ENCODE measurements around the gene CADM3. TPM values are rescaled to one million over a fixed set of nuclear protein-coding genes. Genes with fewer than 3 reads are reported as not detected.

The CADM3 gene
- total RNA-seq, 1 experiment from 2014 or later, result not detected

DNA sequence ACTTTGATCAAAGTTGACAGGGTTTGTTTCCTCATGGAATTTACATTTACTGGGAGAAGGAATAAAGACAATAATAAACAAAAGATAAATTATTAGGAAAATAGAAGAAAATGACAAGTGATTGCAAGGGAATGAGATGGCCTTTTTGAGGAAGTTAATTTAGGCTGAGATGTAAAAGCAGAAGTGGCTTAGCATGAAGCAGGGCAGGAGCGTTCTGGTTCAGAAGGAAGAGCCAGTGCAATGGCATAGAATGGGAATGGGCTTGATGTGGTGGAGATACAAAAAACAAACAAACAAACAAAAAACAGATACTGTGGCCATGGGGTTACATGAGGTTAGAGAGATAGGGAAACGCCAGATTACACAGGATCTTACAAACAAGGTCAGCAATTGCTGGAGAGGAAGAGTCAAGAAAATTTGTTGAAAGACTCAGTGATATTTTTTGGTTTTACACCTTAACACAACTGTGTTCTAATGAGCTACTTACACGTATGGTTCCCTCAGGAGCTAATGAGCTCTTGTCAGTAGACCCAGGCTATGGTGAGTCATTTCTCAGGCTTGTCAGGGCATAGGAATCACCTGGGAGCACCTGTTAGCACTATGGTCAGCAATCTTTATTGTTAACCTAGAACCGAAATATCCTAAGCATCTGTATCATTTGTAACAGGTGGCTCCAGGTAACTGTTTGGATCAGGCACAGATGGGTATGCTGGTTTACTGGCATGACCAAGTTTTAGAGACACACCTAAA, 8.7 kb upstream of the CADM3 start:
- no peaks in the 10 kb centered on the region for H3K36me3 ChIP-seq
- peaks cover 3% of the 10 kb centered on the region; the same call in 1 of the 2 replicates for H3K4me1 ChIP-seq
- no peaks in the 10 kb centered on the region for H3K9me3 ChIP-seq (replicated peaks)
- H3K27ac ChIP-seq, result no peak overlapping the region
- no peak overlapping the region for H3K4me3 ChIP-seq
- DNase-seq, result no peak
- no peaks in the 10 kb centered on the region for H3K27me3 ChIP-seq

GRCh38 chr1:159163614-159164228, 7.7 kb upstream of the CADM3 start:
- H3K4me1 ChIP-seq, result peaks cover 3% of the 10 kb centered on the region; the same call in 1 of the 2 replicates
- H3K36me3 ChIP-seq, result no peaks in the 10 kb centered on the region
- no peak overlapping the region for H3K4me3 ChIP-seq
- no peaks in the 10 kb centered on the region for H3K27me3 ChIP-seq
- DNase-seq, result peak; percentile 25 to 53
- no peak overlapping the region for H3K27ac ChIP-seq
- H3K9me3 ChIP-seq (replicated peaks), result no peaks in the 10 kb centered on the region

GRCh38 chr1:159168043-159168442, 3.4 kb upstream of the CADM3 start:
- Histone ChIP-seq H3K4me3 (no peak overlapping the region), H3K36me3 (no peaks in the 10 kb centered on the region), H3K27me3 (no peaks in the 10 kb centered on the region), H3K9me3 (replicated peaks) (no peaks in the 10 kb centered on the region), H3K27ac (no peak overlapping the region), H3K4me1 (no peaks in the 10 kb centered on the region)
- no peak for DNase-seq

DNA sequence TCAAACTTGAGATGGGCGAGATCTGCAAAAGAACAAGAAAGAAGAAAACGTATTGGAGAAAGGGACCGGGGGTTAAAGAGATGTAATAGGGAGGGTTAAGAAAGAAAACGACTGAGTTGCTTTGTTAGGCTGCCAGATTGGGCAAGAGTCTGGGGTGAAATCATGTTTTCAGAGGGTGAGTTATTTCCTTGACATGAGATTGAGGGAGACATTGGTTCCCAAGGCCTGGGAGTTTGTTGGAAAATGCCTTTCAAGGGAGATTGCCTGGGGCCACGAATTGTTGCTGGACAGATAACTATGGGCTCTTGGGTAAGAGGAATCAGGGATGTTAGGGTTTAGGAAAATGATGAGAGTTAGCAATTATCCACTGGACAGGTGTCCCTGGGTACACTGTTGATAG, 776 bp upstream of the CADM3 start:
- Histone ChIP-seq H3K36me3 (no peaks in the 10 kb centered on the region), H3K9me3 (replicated peaks) (no peaks in the 10 kb centered on the region), H3K4me1 (no peaks in the 10 kb centered on the region), H3K4me3 (no peak overlapping the region), H3K27ac (no peak overlapping the region), H3K27me3 (no peaks in the 10 kb centered on the region)
- no peak for DNase-seq

DNA sequence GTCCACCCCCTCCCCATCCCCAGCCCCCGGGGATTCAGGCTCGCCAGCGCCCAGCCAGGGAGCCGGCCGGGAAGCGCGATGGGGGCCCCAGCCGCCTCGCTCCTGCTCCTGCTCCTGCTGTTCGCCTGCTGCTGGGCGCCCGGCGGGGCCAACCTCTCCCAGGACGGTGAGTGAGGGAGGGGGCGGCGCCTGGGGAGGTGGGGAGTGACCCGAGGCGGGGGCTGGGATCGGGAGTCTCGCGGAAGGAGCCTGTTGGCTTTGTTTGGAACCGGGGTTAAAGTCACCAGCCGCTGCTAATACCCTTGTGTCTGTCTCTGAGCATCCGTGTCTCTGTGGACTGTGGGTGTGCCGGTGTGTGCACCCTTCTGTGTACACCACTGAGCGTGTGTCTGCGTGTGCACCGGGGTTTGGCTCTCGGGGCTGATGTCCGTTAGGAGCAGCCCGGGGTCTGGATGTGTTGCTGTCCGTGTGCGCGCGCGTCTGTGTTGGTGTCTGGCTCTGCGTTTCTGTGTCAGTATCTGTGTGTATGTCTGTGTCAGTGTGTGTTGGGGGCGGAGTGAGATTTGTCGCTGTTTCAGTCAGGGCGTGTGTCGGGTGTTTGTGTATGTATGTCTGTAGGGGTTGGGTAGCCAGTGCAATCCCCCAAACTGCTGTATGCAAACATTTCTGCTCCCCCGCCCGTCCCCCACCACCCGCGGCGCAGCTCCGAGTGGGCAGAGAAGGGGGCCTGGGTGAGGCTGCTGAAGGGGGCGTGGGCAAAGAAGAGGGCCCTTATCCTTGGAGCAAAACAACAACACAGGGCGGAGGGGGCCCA, 480 bp downstream of the CADM3 start:
- no peaks in the 10 kb centered on the region for H3K4me1 ChIP-seq
- no peak overlapping the region for H3K4me3 ChIP-seq
- DNase-seq, result no peak
- no peaks in the 10 kb centered on the region for H3K9me3 ChIP-seq (replicated peaks)
- no peak overlapping the region for H3K27ac ChIP-seq
- no peaks in the 10 kb centered on the region for H3K27me3 ChIP-seq
- no peaks in the 10 kb centered on the region for H3K36me3 ChIP-seq

DNA sequence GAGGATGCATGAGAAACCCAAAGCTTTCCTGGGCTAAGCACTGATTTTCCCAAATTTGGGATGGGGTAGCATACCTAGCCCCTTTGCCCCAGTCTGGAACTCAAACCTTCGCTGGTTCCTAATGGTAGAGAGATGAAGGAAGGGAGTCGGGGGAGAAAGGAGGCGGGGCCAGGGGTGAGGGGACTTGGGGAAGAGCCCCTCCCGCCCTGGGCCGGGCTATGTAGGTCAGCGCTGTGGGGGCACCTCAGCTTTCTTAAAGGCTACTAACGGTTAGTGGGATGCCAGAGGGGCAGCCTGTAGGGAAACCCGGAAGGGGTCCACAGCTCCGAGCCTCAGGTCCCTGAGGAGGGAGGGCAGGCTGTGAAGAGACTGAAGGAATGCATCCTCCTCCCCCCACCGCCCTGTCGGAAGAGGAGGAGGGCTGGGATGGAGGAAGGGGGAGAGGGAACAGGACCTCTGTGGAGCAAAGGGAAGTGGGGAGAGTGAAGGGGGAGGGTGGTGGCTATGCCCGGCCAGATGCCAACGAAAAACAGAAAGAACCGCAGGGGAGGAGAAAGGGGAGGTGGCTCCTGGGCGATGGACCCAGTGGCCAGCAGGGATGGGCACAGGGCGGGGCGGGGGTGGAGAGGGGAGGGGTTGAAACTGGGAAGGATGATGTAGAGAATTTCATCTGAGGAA, 1.3 kb downstream of the CADM3 start:
- H3K4me1 ChIP-seq, result no peaks in the 10 kb centered on the region
- H3K4me3 ChIP-seq, result no peak overlapping the region
- H3K27me3 ChIP-seq, result no peaks in the 10 kb centered on the region
- H3K36me3 ChIP-seq, result no peaks in the 10 kb centered on the region
- H3K27ac ChIP-seq, result no peak overlapping the region
- no peak for DNase-seq
- no peaks in the 10 kb centered on the region for H3K9me3 ChIP-seq (replicated peaks)

DNA sequence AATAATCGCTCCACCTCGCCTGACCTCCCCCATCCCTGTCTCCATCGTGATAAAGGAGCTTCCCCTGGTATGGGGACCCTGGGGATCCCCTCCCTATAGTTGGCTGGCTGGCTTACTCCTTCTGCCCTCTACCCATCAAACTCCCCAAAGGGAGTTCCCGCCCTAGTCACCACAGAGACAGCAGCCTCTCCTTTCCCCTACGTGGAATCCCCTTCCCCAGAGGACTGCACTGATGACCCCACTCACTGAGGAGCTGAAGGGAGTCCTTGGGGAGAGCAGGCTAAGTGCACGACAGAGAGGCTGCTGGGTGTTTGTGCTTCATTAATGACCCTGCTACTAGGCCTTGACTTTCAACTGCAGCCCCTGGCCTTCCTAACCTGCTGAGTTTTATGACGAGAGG, 1.9 kb downstream of the CADM3 start:
- H3K27ac ChIP-seq, result no peak overlapping the region
- H3K27me3 ChIP-seq, result no peaks in the 10 kb centered on the region
- H3K9me3 ChIP-seq (replicated peaks), result no peaks in the 10 kb centered on the region
- no peaks in the 10 kb centered on the region for H3K36me3 ChIP-seq
- H3K4me3 ChIP-seq, result no peak overlapping the region
- DNase-seq, result no peak
- no peaks in the 10 kb centered on the region for H3K4me1 ChIP-seq

GRCh38 chr1:159175571-159175970, 4.2 kb downstream of the CADM3 start:
- no peak for DNase-seq
- no peaks in the 10 kb centered on the region for H3K36me3 ChIP-seq
- no peak overlapping the region for H3K27ac ChIP-seq
- no peaks in the 10 kb centered on the region for H3K9me3 ChIP-seq (replicated peaks)
- H3K27me3 ChIP-seq, result no peaks in the 10 kb centered on the region
- no peak overlapping the region for H3K4me3 ChIP-seq
- H3K4me1 ChIP-seq, result no peaks in the 10 kb centered on the region

DNA sequence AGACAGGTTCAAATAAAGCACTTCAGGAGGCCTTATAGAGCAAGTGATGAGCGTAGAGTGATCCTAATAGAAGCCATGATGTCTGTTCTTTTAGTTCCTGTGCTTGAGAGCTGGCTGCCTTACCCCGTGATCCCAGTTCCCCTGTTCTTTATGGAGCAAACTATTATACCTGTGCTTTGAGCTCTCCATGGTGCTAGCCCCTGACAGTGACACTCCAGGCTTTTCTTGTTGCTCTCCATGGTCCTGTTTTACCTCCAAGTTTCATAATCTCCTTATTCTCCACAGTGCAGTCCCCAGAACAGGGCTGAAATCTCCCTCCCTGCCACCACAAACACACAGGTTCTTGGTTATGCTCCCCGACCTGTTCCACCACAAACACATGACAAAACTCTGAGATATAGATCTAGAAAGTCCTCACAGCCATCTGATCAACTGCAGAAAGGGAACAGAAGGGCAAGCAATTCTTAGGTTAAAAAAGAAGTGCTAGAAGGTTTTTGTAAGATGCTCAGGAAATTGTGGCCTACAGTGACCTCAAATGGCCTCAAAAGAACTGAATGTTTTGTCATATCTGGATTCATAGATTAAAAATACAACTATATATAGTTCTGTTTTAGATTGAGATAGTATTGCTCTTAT, 6.0 kb downstream of the CADM3 start:
- Histone ChIP-seq H3K9me3 (replicated peaks) (no peaks in the 10 kb centered on the region), H3K27me3 (no peaks in the 10 kb centered on the region), H3K4me3 (no peak overlapping the region), H3K36me3 (no peaks in the 10 kb centered on the region), H3K27ac (no peak overlapping the region), H3K4me1 (no peaks in the 10 kb centered on the region)
- peak; percentile 62 to 84 for DNase-seq

DNA sequence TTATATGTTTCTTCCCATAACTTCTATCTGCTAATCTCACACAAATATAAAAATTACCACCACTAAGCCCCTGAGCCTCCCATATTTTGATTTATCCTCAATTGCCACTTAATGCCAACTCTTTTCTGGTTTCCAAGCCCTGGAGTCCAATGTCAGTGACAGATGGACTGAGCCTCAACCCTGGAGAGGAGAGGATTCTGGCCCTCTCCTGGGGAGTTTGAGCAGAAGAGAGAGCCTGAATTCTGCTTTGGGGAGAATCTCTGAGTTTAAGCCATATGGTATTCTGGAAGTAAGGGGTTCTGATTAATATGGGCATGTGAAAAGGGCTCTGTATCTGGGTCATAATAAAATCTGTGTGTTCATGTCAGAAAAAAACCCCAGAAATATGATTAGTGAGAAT, 8.5 kb downstream of the CADM3 start:
- Histone ChIP-seq H3K27me3 (no peaks in the 10 kb centered on the region), H3K9me3 (replicated peaks) (no peaks in the 10 kb centered on the region), H3K36me3 (no peaks in the 10 kb centered on the region), H3K27ac (no peak overlapping the region), H3K4me3 (no peak overlapping the region), H3K4me1 (no peaks in the 10 kb centered on the region)
- DNase-seq, result no peak

GRCh38 chr1:159180516-159180915, 9.1 kb downstream of the CADM3 start:
- no peaks in the 10 kb centered on the region for H3K36me3 ChIP-seq
- H3K27me3 ChIP-seq, result no peaks in the 10 kb centered on the region
- DNase-seq, result no peak
- H3K27ac ChIP-seq, result no peak overlapping the region
- H3K9me3 ChIP-seq (replicated peaks), result no peaks in the 10 kb centered on the region
- no peak overlapping the region for H3K4me3 ChIP-seq
- H3K4me1 ChIP-seq, result no peaks in the 10 kb centered on the region

DNA sequence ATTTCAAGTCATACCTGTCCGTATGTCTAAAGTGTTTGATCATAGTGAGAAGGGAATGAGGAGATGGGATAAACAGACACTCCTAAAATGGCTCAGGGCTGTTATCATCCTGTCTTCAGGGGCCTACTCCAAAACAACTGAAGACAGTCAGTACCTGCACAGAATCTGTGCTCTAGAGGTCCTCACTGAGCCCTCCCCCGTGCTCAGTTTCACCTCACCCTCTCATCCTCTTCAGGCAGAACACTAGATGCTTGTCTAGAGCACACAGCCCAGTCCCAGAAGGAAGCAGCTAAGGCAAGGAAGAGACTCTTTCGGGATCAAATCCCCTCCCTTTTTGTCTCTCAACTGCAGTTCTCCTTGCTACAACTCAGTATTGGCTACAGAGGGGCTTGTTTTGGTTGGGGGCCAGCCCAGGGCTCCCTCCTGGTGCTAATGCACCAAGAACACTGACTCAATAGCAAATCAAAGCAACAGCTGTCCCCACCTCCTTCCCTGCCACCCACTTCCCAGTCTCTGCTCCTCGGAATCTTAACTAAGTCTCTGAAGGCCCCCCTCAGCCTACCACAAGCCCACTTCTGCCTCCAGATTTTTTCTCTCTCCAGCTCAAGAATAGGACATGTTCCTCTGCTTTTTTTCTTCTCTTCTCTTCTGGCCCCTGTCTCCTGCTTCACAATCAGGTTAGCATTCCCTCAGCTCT, 10.1 kb downstream of the CADM3 start:
- no peak overlapping the region for H3K4me3 ChIP-seq

GRCh38 chr1:159184201-159184600, 12.8 kb downstream of the CADM3 start:
- H3K4me3 ChIP-seq, result no peak overlapping the region
- H3K27ac ChIP-seq, result no peak overlapping the region
- H3K4me1 ChIP-seq, result no peaks in the 10 kb centered on the region
- no peaks in the 10 kb centered on the region for H3K9me3 ChIP-seq (replicated peaks)
- no peaks in the 10 kb centered on the region for H3K27me3 ChIP-seq
- H3K36me3 ChIP-seq, result no peaks in the 10 kb centered on the region
- no peak for DNase-seq

More for the DNA sequence above, 10.1 kb downstream of the CADM3 start:
- Histone ChIP-seq H3K27me3 (no peaks in the 10 kb centered on the region), H3K27ac (no peak overlapping the region), H3K4me1 (no peaks in the 10 kb centered on the region), H3K36me3 (no peaks in the 10 kb centered on the region), H3K9me3 (replicated peaks) (no peaks in the 10 kb centered on the region)
- no peak for DNase-seq

GRCh38 chr1:159185121-159185520, 13.7 kb downstream of the CADM3 start:
- Histone ChIP-seq H3K27me3 (no peaks in the 10 kb centered on the region), H3K9me3 (replicated peaks) (no peaks in the 10 kb centered on the region), H3K27ac (no peak overlapping the region), H3K36me3 (no peaks in the 10 kb centered on the region), H3K4me3 (no peak overlapping the region), H3K4me1 (no peaks in the 10 kb centered on the region)
- no peak for DNase-seq
